GM12891 (cell line): Measurements from ENCODE around the gene ZNF202.

ENCODE experiments used
- POLR2A ChIP-seq: IDR thresholded peaks from 2 replicates; pipeline ENCODE4 v1.6.1; 2011; ENCODE audit warnings: low read depth, low read length, control low read depth
- POLR2AphosphoS5 ChIP-seq: IDR thresholded peaks from 2 replicates; pipeline ENCODE4 v1.6.1; 2011; ENCODE audit warnings: low read depth, low read length, control low read depth
- POU2F2 ChIP-seq: IDR thresholded peaks from 2 replicates; pipeline ENCODE4 v1.6.1; 2011; ENCODE audit warnings: low read depth, mild to moderate bottlenecking, control low read depth, low read length, moderate library complexity
- SPI1 ChIP-seq: IDR thresholded peaks from 2 replicates; pipeline ENCODE4 v1.6.1; 2011; ENCODE audit warnings: low read depth, low read length, control low read depth
- TAF1 ChIP-seq: IDR thresholded peaks from 2 replicates; pipeline ENCODE4 v1.6.1; 2011; ENCODE audit warnings: low read depth, low read length, control low read depth

- no peak for TF ChIP-seq POU2F2
- TF ChIP-seq POLR2A = no peak
- TF ChIP-seq POLR2AphosphoS5 = no peak
- no peak for TF ChIP-seq TAF1
- TF ChIP-seq SPI1 = no peak
These were observed 60.4 kb downstream of the ZNF202 start for GRCh38 chr11:123681030-123681429.
